OCI-LY7 (cell line): Measurements from ENCODE around the gene MYLK. TPM values are rescaled to one million over a fixed set of nuclear protein-coding genes. Genes with fewer than 3 reads are reported as not detected.

Source experiments
- BruUV-seq: library from RNA; stranded (reverse); fragments of 400-500 nt; replicated peaks from 2 replicates; lab custom pipeline; 2021; lab: Mats Ljungman, UMichigan
- CTCF ChIA-PET: fragments of 300-600 bp; sonication (Branson Sonifier 250); formaldehyde crosslinking; loops from one replicate; lab custom pipeline; 2022; ENCODE audit warnings: antibody characterized with exemption; ENCODE audit not compliant: unreplicated experiment; lab: Charles Lee
- POLR2A ChIA-PET: fragments of 300-600 bp; sonication (Branson Sonifier 250); formaldehyde crosslinking; loops from one replicate; lab custom pipeline; 2022; ENCODE audit warnings: antibody characterized with exemption; lab: Charles Lee
- DNase-seq: peaks from one replicate; pipeline ENCODE4 v3.0.0-alpha.2; 2015; ENCODE audit warnings: low spot score
- H2AFZ ChIP-seq: fragments of 200-600 bp; sonication (generic), shearing (Covaris generic); 2 replicates; pipeline ENCODE4 v1.6.1; 2014; ENCODE audit warnings: mild to moderate bottlenecking, antibody characterized with exemption, low read length, moderate library complexity
- H3K27ac ChIP-seq: fragments of 200-600 bp; sonication (generic); 2 replicates; pipeline ENCODE4 v1.5.1; 2014; ENCODE audit warnings: mixed run types, low read depth, mild to moderate bottlenecking, moderate library complexity, low read length, inconsistent platforms; ENCODE audit not compliant: poor library complexity, severe bottlenecking
- H3K36me3 ChIP-seq: fragments of 200-600 bp; sonication (generic); 2 replicates; pipeline ENCODE4 v1.6.1; 2014; ENCODE audit warnings: mild to moderate bottlenecking, antibody characterized with exemption, low read length, moderate library complexity, mixed read lengths; ENCODE audit not compliant: insufficient read depth
- H3K4me1 ChIP-seq: fragments of 200-600 bp; sonication (generic); 2 replicates; pipeline ENCODE4 v1.5.1; 2014; ENCODE audit warnings: mild to moderate bottlenecking, low read length; ENCODE audit not compliant: insufficient read depth, poor library complexity, severe bottlenecking
- H3K4me2 ChIP-seq: fragments of 200-600 bp; sonication (generic); 2 replicates; pipeline ENCODE4 v1.6.1; 2014; ENCODE audit warnings: mild to moderate bottlenecking, low read length
- H3K4me3 ChIP-seq: fragments of 200-600 bp; sonication (generic); 2 replicates; pipeline ENCODE4 v1.5.1; 2014; ENCODE audit warnings: mild to moderate bottlenecking, low read depth, low read length; ENCODE audit not compliant: poor library complexity, severe bottlenecking
- H3K79me2 ChIP-seq: fragments of 200-600 bp; sonication (generic); 2 replicates; pipeline ENCODE4 v1.6.1; 2016; ENCODE audit warnings: low read depth, mild to moderate bottlenecking, low read length, moderate library complexity, mixed read lengths; ENCODE audit not compliant: insufficient read depth
- H3K9me2 ChIP-seq: fragments of 200-600 bp; sonication (generic); 2 replicates; pipeline ENCODE4 v1.6.1; 2016; ENCODE audit warnings: mild to moderate bottlenecking, low read length, mixed read lengths; ENCODE audit not compliant: insufficient read depth
- H3K9me3 ChIP-seq: fragments of 200-600 bp; sonication (generic); 2 replicates; pipeline ENCODE4 v1.6.1; 2014; ENCODE audit warnings: mild to moderate bottlenecking, mixed run types, low read length, mixed read lengths
- H4K20me1 ChIP-seq: fragments of 200-600 bp; sonication (generic); 2 replicates; pipeline ENCODE4 v1.6.1; 2014; ENCODE audit warnings: mild to moderate bottlenecking, antibody characterized with exemption, low read length, moderate library complexity, mixed read lengths; ENCODE audit not compliant: insufficient read depth
- CTCF ChIP-seq: fragments of 200-600 bp; sonication (generic); conservative IDR thresholded peaks from 2 replicates; pipeline ENCODE4 v1.5.1; 2014; ENCODE audit warnings: mild to moderate bottlenecking, antibody characterized with exemption, low read length, moderate library complexity, mixed read lengths
- EZH2phosphoT487 ChIP-seq: fragments of 200-600 bp; sonication (generic); IDR thresholded peaks from 2 replicates; pipeline ENCODE4 v1.6.1; 2018; ENCODE audit warnings: low read depth, borderline replicate concordance, mild to moderate bottlenecking, mixed run types, antibody characterized with exemption, low read length, moderate library complexity, mixed read lengths
- intact Hi-C: fragments of 100-400 bp; cut with micrococcal nuclease; formaldehyde crosslinking; loops from one replicate; pipeline ENCODE4 v1.10.0; 2022; ENCODE audit not compliant: unreplicated experiment
- total RNA-seq, 2 experiments: library from RNA; depleted of rRNA in 1 of 2; stranded (reverse); fragments of >200 nt in 1 of 2; shearing (Covaris generic) in 1 of 2; gene quantifications; 2 replicates each; pipeline ENCODE4 v1.2.3, GENCODE V29; 2014 to 2022

Gene MYLK
- total RNA-seq, 2 experiments from 2014 or later = not detected

GRCh38 chr3:123832692-123833397 lies 51.3 kb downstream of the MYLK start:
- H3K9me3 ChIP-seq = 0 out of 2 replicates have a peak, but pooled peaks cover 1% of the 10 kb centered on the region
- no TSS peak for BruUV-seq
- no peaks in the 10 kb centered on the region for H4K20me1 ChIP-seq
- H3K4me3 ChIP-seq = no peak overlapping the region
- no peak for DNase-seq
- CTCF ChIA-PET = no interaction called here
- POLR2A ChIA-PET = interaction anchor here (0.6 to 0.9 kb wide), 3 partner anchors 13 to 171 kb away, joined by 3 to 5 read pairs (median 5); partner anchors contain the start of gene CCDC14
- no peak overlapping the region for H3K4me2 ChIP-seq
- H3K79me2 ChIP-seq = no peaks in the 10 kb centered on the region
- TF ChIP-seq EZH2phosphoT487 (no peak), CTCF (no peak)
- H2AFZ ChIP-seq = no peak overlapping the region
- intact Hi-C loops = no loop called here
- no peaks in the 10 kb centered on the region for H3K9me2 ChIP-seq
- H3K36me3 ChIP-seq = no peaks in the 10 kb centered on the region
- no peak overlapping the region for H3K27ac ChIP-seq
- H3K4me1 ChIP-seq = no peaks in the 10 kb centered on the region

DNA sequence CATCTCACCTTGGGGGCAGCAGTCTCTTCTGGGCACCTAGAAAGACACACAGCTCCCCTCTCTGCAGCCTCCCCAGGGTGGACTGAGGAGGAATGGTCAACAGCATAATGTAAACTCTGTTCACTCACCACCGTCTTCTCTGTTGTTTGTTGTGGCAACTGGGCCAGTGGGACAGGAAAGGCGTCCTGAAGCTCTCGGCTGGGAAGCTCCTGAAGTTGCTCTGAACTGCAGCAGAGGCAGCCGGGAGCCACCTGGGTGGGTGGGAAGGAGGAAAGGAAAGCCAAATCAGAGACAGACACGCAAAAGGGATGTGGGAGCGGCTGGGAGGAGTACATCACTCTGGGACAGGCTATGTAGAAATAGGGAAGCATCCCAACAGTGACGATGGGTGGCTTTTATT lies 52.7 kb downstream of the MYLK start:
- H3K9me3 ChIP-seq = peaks cover 12% of the 10 kb centered on the region; the same call in 1 of the 2 replicates
- POLR2A ChIA-PET = no interaction called here
- no peak overlapping the region for H3K4me2 ChIP-seq
- DNase-seq = no peak
- no peaks in the 10 kb centered on the region for H3K9me2 ChIP-seq
- intact Hi-C loops = no loop called here
- no peak overlapping the region for H2AFZ ChIP-seq
- no peak overlapping the region for H3K4me3 ChIP-seq
- H4K20me1 ChIP-seq = no peaks in the 10 kb centered on the region
- H3K27ac ChIP-seq = no peak overlapping the region
- no peak for TF ChIP-seq EZH2phosphoT487
- TF ChIP-seq CTCF = no peak
- no TSS peak for BruUV-seq
- CTCF ChIA-PET = no interaction called here
- no peaks in the 10 kb centered on the region for H3K79me2 ChIP-seq
- H3K4me1 ChIP-seq = no peaks in the 10 kb centered on the region
- no peaks in the 10 kb centered on the region for H3K36me3 ChIP-seq

DNA sequence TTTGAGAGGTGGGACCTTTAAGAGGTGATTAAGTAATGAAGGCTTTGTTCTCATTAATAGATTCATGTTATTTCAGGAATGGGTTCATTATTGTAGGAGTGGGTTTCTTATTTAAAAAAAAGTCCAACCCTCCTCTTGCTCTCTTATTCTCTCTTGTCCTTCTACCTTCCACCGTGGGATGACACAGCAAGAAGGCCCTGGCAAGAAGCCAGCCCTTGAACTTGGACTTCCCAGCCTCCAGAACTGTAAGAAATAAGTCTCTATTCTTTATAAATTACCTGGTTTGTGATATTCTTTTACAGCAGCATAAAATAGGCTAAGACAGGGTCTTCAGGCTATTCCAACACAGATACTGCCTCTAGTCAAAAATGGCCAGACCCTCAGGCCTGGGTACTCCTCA lies 62.2 kb downstream of the MYLK start:
- TF ChIP-seq EZH2phosphoT487 = no peak
- no peak for TF ChIP-seq CTCF
- intact Hi-C loops = no loop called here
- Histone ChIP-seq H3K9me3 (peaks cover 5% of the 10 kb centered on the region; the same call in 1 of the 2 replicates), H3K9me2 (no peaks in the 10 kb centered on the region), H3K4me3 (no peak overlapping the region), H3K27ac (no peak overlapping the region), H3K36me3 (no peaks in the 10 kb centered on the region), H3K4me2 (no peak overlapping the region), H4K20me1 (no peaks in the 10 kb centered on the region), H3K4me1 (no peaks in the 10 kb centered on the region), H2AFZ (no peak overlapping the region), H3K79me2 (no peaks in the 10 kb centered on the region)
- DNase-seq = no peak
- POLR2A ChIA-PET = no interaction called here
- CTCF ChIA-PET = no interaction called here
- no TSS peak for BruUV-seq
